Activated B cell treated with CpG ODN at 0.5 μM for 24 hours (primary cell): ENCODE data around the gene CCL15. TPM values are rescaled to one million over a fixed set of nuclear protein-coding genes. Genes with fewer than 3 reads are reported as not detected.
"Not testable (repeated sequence)": the region's sequence is repeated elsewhere in the genome, so short reads cannot be mapped to it uniquely, and the experiment has no call there.

ENCODE experiments used
- ATAC-seq: fragments of 200-7000 bp; cut with Tn5 transposase; one replicate; pipeline ENCODE4 v1.10.0; 2021; ENCODE audit warnings: low read depth, mild to moderate bottlenecking, moderate library complexity
- CTCF ChIA-PET: fragments of 350-600 bp; sonication (Branson Sonifier 250); formaldehyde crosslinking; loops from one replicate; lab custom pipeline; 2021; ENCODE audit warnings: antibody characterized with exemption; lab: Charles Lee
- POLR2A ChIA-PET: fragments of 350-600 bp; sonication (Branson Sonifier 250); formaldehyde crosslinking; loops from one replicate; lab custom pipeline; 2021; ENCODE audit warnings: antibody characterized with exemption; lab: Charles Lee
- DNase-seq: peaks from one replicate; pipeline ENCODE4 v3.0.0; 2022
- H3K27ac Mint-ChIP-seq: one replicate; pipeline ENCODE4 v1.8.0; 2020; ENCODE audit warnings: mixed read lengths
- H3K27me3 Mint-ChIP-seq: one replicate; pipeline ENCODE4 v1.8.0; 2021; ENCODE audit warnings: mixed read lengths
- H3K36me3 Mint-ChIP-seq: one replicate; pipeline ENCODE4 v1.8.0; 2021; ENCODE audit warnings: low read depth, mixed read lengths
- H3K4me1 Mint-ChIP-seq: one replicate; pipeline ENCODE4 v1.8.0; 2021; ENCODE audit warnings: mixed read lengths
- H3K4me3 Mint-ChIP-seq: one replicate; pipeline ENCODE4 v1.8.0; 2020; ENCODE audit warnings: mild to moderate bottlenecking, mixed read lengths
- H3K9me3 Mint-ChIP-seq: one replicate; pipeline ENCODE4 v1.8.0; 2020; ENCODE audit warnings: mixed read lengths
- CTCF ChIP-seq: fragments of 200-600 bp; IDR thresholded peaks from one replicate; pipeline ENCODE4 v1.8.0; 2022; ENCODE audit warnings: antibody characterized with exemption, mild to moderate bottlenecking
- intact Hi-C: fragments of 100-400 bp; cut with micrococcal nuclease; formaldehyde crosslinking; loops from one replicate; pipeline ENCODE4 v1.15.1; 2024
- total RNA-seq: library from RNA; stranded (reverse); gene quantifications from 2 replicates; pipeline ENCODE4 v1.2.3, GENCODE V29; 2022

CCL15 gene
- total RNA-seq, 1 donor from 2014 or later: not detected

- Mint-ChIP-seq H3K27ac (no peak overlapping the region), H3K9me3 (peaks cover 4% of the 10 kb centered on the region), H3K36me3 (no peaks in the 10 kb centered on the region), H3K4me3 (no peak overlapping the region), H3K27me3 (peaks cover 2% of the 10 kb centered on the region), H3K4me1 (peaks cover 17% of the 10 kb centered on the region)
- DNase-seq (no peak), ATAC-seq (no peak)
- TF ChIP-seq CTCF: no peak
- CTCF ChIA-PET: no interaction called here
- intact Hi-C loops: no loop called here
- POLR2A ChIA-PET: no interaction called here
Measured at GRCh38 chr17:36016555-36016954, 15.2 kb upstream of the CCL15 start.

GRCh38 chr17:36015895-36016294, 14.5 kb upstream of the CCL15 start:
- H3K27me3 Mint-ChIP-seq, intact Hi-C loops, H3K4me3 Mint-ChIP-seq, H3K9me3 Mint-ChIP-seq, ATAC-seq, H3K27ac Mint-ChIP-seq, DNase-seq, CTCF ChIA-PET, H3K36me3 Mint-ChIP-seq, POLR2A ChIA-PET: not testable (repeated sequence)
- H3K4me1 Mint-ChIP-seq: peaks cover 17% of the 10 kb centered on the region

- Mint-ChIP-seq H3K9me3 (peaks cover 4% of the 10 kb centered on the region), H3K4me1 (peaks cover 17% of the 10 kb centered on the region), H3K27ac (no peak overlapping the region), H3K4me3 (no peak overlapping the region), H3K27me3 (peaks cover 3% of the 10 kb centered on the region), H3K36me3 (no peaks in the 10 kb centered on the region)
- no peak for ATAC-seq
- POLR2A ChIA-PET: no interaction called here
- intact Hi-C loops: no loop called here
- CTCF ChIA-PET: no interaction called here
- DNase-seq: no peak
- TF ChIP-seq CTCF: no peak
Measured at GRCh38 chr17:36014946-36015345, 13.6 kb upstream of the CCL15 start.

- Mint-ChIP-seq H3K27ac (no peak overlapping the region), H3K4me1 (peaks cover 6% of the 10 kb centered on the region), H3K27me3 (peaks cover 3% of the 10 kb centered on the region), H3K4me3 (no peak overlapping the region), H3K9me3 (peaks cover 8% of the 10 kb centered on the region), H3K36me3 (no peaks in the 10 kb centered on the region)
- POLR2A ChIA-PET: no interaction called here
- TF ChIP-seq CTCF: no peak
- DNase-seq (no peak), ATAC-seq (no peak)
- CTCF ChIA-PET: interaction anchor here (0.8 to 0.9 kb wide), 2 partner anchors 61 to 1593 kb away, joined by 3 read pairs; no protein-coding TSS in a partner anchor
- intact Hi-C loops: no loop called here
Measured at GRCh38 chr17:36011201-36011600, 9.8 kb upstream of the CCL15 start.

- POLR2A ChIA-PET: no interaction called here
- H3K27ac Mint-ChIP-seq: no peak overlapping the region
- peaks cover 3% of the 10 kb centered on the region for H3K27me3 Mint-ChIP-seq
- TF ChIP-seq CTCF: no peak
- DNase-seq (no peak), ATAC-seq (no peak)
- no peak overlapping the region for H3K4me3 Mint-ChIP-seq
- no peaks in the 10 kb centered on the region for H3K36me3 Mint-ChIP-seq
- peaks cover 8% of the 10 kb centered on the region for H3K9me3 Mint-ChIP-seq
- CTCF ChIA-PET: interaction anchor here (0.9 to 1.1 kb wide), 2 partner anchors 10 to 33 kb away, joined by 3 read pairs; no protein-coding TSS in a partner anchor
- peaks cover 14% of the 10 kb centered on the region for H3K4me1 Mint-ChIP-seq
- intact Hi-C loops: no loop called here
Measured at GRCh38 chr17:36008998-36009665, 7.8 kb upstream of the CCL15 start.
